ENCODE results near the gene ZDHHC14. TPM values are rescaled to one million over a fixed set of nuclear protein-coding genes. Genes with fewer than 3 reads are reported as not detected.

Gene ZDHHC14
- total and polyA plus RNA-seq, 2 experiments from 2014 or later: 3.0 to 7.4 TPM

GRCh38 chr6:157386454-157386853, 5.5 kb downstream of the ZDHHC14 start (continued):
- TF ChIP-seq ZNF462 (CRISPR knock-in tag; IDR thresholded peaks at IDR 0.05): no peak

- Mint-ChIP-seq H3K9me3 (peaks cover 12% of the 10 kb centered on the region), H3K36me3 (ENCODE audit: low read depth) (peaks cover 15% of the 10 kb centered on the region; the same call in 2 of the 3 replicates), H3K4me3 (no peak overlapping the region), H3K27ac (no peak overlapping the region), H3K4me1 (peaks cover 11% of the 10 kb centered on the region; the same call in 2 of the 3 replicates), H3K27me3 (ENCODE audit: insufficient read depth, low read depth, poor library complexity) (peaks cover 1% of the 10 kb centered on the region)
- Histone ChIP-seq H3K4me3 (no peak overlapping the region), H3K9me2 (ENCODE audit: insufficient read depth) (no peaks in the 10 kb centered on the region), H3K27me3 (ENCODE audit: insufficient read depth) (no peaks in the 10 kb centered on the region), H3K4me1 (ENCODE audit: insufficient read depth) (no peaks in the 10 kb centered on the region), H3K36me3 (ENCODE audit: insufficient read depth) (peaks cover 3% of the 10 kb centered on the region; the same call in 1 of the 2 replicates), H3K27ac (ENCODE audit: low read depth) (no peak overlapping the region), H3K79me2 (replicated peaks; ENCODE audit: insufficient read depth) (no peaks in the 10 kb centered on the region), H3K4me2 (no peak overlapping the region), H2AFZ (no peak overlapping the region), H3F3A (replicated peaks; ENCODE audit: low read depth) (no peaks in the 10 kb centered on the region), H4K20me1 (replicated peaks; ENCODE audit: insufficient read depth) (peaks cover 2% of the 10 kb centered on the region; the same call in 1 of the 2 replicates)
- DNase-seq (ENCODE audit: low spot score) (no peak), ATAC-seq (no peak)
- no peak for TF ChIP-seq POLR2AphosphoS5 (IDR thresholded peaks at IDR 0.05; ENCODE audit: low read depth)
- TF ChIP-seq REST (IDR thresholded peaks at IDR 0.05; ENCODE audit: unreplicated experiment): no peak
- TF ChIP-seq ZNF114 (CRISPR knock-in tag; IDR thresholded peaks at IDR 0.05): no peak
- no peak for TF ChIP-seq NANOG (IDR thresholded peaks at IDR 0.05; ENCODE audit: borderline replicate concordance)
- no peak for TF ChIP-seq STAT1 (IDR thresholded peaks at IDR 0.05; ENCODE audit: unreplicated experiment)
- no peak for TF ChIP-seq EZH2phosphoT487 (IDR thresholded peaks at IDR 0.05; ENCODE audit: unreplicated experiment)
- no peak for TF ChIP-seq CTCF (conservative IDR thresholded peaks at IDR 0.05; ENCODE audit: low read depth in 2 of 2)
Measured at GRCh38 chr6:157388924-157389323, 7.9 kb downstream of the ZDHHC14 start.
